HG02623 (cell line): ENCODE measurements around the gene RTN4RL2.
"Not testable (repeated sequence)": the region's sequence is repeated elsewhere in the genome, so short reads cannot be mapped to it uniquely, and the experiment has no call there.

Experiments
- ATAC-seq: cut with Tn5 transposase; IDR thresholded peaks from one replicate; pipeline ENCODE4 v1.9.1; 2021; ENCODE audit warnings: moderate library complexity; ENCODE audit not compliant: unreplicated experiment

Gene RTN4RL2

DNA sequence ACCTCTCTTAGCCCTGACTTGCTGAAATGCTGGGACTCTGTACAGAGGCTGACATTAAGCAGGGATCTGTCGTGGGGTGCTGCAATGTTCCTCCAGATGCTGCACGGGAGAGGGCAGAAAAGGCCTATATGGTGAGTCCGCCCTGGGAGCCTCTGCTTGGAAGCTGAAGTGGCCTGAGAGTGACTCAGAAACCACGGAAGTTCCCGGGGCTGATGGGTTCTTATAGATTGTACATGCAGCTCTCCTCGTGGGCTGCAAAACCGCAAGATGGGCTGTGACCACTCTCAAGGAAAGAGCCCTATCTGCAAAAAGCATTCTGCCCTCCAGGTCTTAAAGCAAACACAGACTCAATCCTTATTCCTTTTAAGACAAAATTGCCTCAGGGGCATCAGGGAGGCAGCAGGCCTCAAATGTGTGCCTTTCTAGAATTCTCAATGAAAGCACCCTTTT lies 27.6 kb upstream of the RTN4RL2 start:
- no peak for ATAC-seq

- no peak for ATAC-seq
Measured at GRCh38 chr11:57434640-57435546, 25.4 kb upstream of the RTN4RL2 start.

- ATAC-seq: no peak
Measured at GRCh38 chr11:57436031-57436430, 24.3 kb upstream of the RTN4RL2 start.

DNA sequence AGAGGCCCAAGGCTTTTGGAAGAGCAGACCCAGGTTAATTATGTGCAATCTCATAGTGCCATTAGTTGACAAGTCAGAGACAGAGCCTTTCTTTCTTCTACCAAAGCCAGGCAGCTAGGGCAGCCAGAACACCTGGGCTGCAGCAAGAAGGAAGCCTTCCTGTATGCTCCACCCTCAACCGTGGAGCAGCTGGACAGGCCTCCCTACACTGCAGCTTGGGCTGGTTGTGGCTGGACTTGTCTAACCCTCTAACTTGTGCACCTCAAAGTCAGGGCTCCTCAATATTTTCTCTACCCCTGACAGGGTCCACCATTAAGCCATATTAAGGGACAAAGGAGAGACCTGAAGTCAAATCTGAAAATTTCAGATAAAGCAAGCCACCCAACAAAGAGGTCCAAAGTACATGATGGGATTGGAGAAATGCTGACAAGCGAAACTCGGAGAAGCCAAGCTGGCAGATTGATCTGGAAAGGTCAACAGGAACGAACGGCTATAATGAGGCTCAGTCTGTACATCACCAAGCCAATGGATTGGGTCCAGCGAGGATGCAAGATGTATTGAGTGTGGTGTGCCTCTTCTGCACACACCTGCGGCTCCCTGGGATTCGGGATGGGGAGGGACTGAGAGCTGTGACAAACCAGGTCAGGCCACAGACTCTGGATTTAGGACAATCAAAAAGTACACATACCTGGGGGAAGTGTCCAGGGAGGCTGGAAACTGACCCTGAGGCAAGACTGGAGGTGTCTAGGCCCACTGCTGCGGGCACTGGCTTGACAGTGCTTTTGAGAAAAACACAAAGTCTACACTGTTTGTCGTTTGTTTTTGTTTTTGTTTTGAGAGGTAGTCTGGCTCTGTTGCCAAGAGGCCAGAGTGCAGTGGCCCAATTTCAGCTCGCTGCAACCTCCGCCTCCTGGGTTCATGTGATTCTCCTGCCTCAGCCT lies 21.7 kb upstream of the RTN4RL2 start:
- ATAC-seq: no peak

DNA sequence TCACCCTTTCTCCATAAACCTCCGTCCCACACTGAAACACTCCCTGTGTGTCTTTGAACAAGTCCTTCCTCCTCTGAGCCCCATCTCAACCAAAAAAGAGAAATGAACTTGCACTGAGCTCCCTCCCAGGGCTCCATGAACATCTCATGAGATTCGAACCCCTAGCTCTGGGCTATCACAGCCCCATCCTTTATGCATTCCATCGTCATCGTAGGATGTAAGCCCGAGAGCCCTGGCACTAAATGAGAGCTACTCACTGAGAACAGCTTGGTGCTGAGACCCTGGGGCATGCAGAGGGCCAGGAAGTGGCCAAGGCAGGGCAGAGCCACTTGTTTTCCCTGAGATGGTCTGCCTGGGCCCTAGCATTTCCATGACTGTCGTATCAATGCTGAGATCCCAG lies 20.5 kb upstream of the RTN4RL2 start:
- no peak for ATAC-seq

DNA sequence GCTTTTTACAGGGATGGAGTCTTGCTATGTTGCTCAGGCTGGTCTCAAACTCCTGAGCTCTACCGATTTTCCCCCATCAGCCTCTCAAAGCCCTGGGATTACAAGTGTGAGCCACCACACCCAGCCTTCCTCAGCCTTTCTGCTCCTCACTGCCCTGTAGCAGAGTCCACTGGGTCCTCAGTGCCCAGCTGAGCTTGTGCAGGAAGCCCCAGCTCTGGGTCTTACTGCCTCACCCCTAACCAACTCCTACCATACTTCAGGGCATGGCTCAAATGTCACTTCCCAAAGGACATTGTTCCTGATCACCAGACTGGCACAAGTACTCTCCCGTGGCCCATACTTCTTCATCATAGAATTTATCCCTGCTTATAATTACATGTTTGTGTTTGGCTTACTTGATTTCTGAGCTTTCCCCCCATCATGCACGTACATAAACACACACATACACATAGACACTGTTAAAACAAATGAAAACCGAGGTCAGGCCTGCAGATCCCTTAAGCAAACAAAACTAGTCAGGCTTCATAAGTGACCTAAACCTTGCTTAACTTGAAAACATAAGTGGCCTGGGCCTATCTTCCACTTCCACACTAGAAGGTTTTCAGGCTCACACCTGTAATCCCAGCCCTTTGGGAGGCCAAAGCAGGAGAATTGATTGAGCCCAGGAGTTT lies 19.4 kb upstream of the RTN4RL2 start:
- ATAC-seq: no peak

GRCh38 chr11:57444362-57445121 lies 15.8 kb upstream of the RTN4RL2 start:
- ATAC-seq: no peak

DNA sequence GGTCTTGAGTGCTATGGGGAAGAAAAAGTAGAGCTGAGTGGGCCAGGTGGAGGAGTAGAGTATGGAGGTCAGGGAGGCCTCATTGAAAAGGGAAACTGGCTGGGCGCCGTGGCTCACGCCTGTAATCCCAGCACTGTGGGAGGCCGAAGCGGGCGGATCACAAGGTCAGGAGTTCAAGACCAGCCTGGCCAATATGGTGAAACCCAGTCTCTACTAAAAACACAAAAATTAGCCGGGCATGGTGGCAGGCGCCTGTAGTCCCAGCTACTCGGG lies 15.3 kb upstream of the RTN4RL2 start:
- not testable (repeated sequence) for ATAC-seq

GRCh38 chr11:57446055-57446454 lies 14.3 kb upstream of the RTN4RL2 start:
- no peak for ATAC-seq

GRCh38 chr11:57453543-57454177 lies 6.7 kb upstream of the RTN4RL2 start:
- no peak for ATAC-seq

- ATAC-seq: peak; percentile 55
Measured at GRCh38 chr11:57456960-57457642, 3.2 kb upstream of the RTN4RL2 start.

DNA sequence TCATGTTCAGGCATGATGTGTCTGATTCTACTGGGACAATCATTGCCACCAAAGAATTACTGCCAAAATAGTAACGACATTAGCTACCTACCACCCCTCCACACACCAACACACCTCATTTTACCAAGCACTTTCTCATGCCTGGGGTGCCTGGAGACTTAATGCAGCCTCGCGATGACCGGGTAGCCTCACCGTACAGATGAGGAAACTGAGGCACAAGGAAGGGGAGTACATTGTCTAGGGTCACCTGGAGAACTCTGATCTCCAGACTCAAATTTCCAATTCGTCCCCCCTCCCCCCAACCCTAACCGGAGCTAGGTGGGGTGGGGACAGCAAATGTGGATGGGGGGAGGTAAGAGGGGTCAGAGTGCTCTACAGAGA lies 2.7 kb upstream of the RTN4RL2 start:
- peak; percentile 15 for ATAC-seq

DNA sequence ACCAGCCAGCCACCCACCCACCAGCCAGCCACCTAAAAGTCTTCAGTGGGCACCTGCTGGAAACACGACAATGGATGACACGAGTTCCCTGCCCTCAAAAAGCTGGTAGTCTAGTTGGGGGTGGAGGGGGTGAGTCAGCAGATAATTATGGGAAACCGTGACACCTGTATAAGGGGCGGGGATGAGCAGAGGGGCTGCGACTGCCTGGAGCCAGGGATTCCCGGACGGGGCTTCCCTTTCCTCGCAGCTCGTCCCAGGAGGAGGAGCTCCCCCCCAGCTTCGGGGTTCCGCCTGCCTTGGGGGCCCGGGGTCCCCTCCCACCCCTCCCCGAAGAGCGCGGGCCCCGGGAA lies 2.3 kb upstream of the RTN4RL2 start:
- no peak for ATAC-seq

DNA sequence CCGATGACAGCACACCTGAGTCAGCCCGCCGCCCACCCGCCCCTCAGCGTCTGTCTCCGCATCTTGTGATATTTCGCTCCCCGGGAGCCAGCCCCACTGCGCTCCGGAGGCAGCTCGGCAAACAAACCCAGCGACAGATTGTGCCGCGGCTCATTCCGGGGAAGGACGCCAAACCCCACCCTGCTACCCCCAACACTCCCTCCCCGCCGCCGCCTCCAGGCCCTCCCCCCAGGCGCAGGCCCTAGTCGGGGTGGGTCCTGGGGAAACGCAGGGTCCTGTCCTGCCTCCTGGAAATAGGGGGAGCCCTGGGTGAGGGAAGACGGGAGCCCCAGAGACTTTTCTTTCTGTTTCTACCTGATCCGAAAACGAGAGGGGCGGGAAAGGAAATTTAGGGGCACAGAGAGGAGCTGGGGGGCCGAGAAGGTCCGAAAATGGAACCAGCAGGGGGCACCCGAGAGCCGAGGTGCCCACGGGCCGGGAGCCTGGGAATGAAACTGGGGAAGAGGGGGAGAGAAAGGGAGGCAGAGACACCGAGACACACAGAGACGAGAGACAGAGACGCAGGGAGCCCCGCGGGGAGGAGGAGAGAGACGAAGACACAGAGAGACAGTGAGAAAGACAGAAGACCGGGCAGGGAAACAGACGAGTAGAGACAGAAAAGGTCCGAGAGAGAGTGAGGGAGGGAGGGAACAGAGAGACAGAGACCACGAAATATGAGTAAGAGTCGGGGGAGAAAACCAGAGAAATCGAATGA lies 1.7 kb upstream of the RTN4RL2 start:
- ATAC-seq: no peak

- ATAC-seq: no peak
Measured at GRCh38 chr11:57459164-57460021, 935 bp upstream of the RTN4RL2 start.

- no peak for ATAC-seq
Measured at GRCh38 chr11:57460758-57461749, 726 bp downstream of the RTN4RL2 start.
